Epithelial cell of prostate (primary cell): ENCODE results near the gene AOX1.
"Not testable (repeated sequence)": the region's sequence is repeated elsewhere in the genome, so short reads cannot be mapped to it uniquely, and the experiment has no call there.

ENCODE experiments used
- DNase-seq: peaks from one replicate; pipeline ENCODE4 v3.0.0-alpha.2; 2011; ENCODE audit warnings: low read depth, low spot score
- H3K27ac ChIP-seq: fragments of 450-650 bp; 2 replicates; pipeline ENCODE4 v1.5.1; 2017; ENCODE audit warnings: mild to moderate bottlenecking

The AOX1 gene

DNA sequence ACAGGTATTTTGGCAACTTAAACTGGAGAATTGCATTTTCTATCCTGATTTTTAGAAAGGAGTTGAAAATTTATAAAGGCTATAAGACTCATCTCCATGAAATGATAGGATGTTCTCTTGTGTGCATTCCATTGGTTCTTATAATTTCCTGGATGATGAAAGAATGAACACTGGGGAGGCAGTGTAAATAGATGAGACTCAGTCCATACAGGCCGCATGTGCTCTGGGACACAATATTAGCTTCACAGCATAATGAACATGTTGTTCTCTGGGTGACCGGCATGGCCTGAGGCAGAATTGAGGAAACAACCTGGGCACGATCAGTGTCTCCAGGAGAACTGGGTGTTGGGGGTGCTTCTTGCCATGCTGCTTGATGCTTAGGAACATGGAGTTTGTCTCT lies 38.8 kb downstream of the AOX1 start:
- H3K27ac ChIP-seq, result peak overlapping the region; percentile 91
- no peak for DNase-seq

DNA sequence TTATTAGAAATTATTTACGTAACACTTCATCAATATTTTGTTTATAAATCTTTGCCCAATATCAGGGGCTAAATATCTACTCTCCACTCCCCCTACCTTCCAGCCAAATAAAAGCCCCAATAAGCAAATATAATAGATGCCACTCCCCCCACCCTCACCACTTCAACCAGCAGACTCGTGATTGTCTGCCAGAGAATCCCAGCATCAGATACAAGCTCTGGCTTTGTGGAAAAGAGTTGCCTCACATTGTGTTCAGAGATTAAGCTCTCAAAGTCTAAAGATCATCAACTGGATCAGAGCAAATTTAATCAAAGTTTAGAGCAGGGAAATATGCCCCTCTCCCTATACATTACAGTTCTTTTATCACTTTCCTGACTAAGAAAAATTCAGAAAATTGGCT lies 39.5 kb downstream of the AOX1 start:
- DNase-seq, result no peak
- H3K27ac ChIP-seq, result peak overlapping the region; percentile 91

DNA sequence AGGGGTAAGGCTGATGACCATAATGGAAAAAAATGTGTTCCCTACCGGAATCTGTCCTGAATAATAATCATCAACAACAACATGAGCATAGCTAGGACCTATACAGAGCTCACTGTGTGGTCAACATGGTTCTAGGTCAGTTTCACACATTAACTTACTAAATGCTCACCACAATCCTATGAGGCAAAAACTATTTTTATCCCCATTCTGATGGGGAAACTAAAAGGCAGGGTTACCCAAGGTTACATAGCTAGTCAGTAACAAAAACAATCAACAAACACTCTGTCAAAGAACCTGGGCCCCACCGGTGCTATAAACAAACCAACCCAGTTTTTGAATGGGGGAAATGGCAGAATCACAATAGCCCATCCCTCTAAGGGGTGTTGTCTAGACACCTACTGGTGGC lies 40.1 kb downstream of the AOX1 start:
- no peak for DNase-seq

DNA sequence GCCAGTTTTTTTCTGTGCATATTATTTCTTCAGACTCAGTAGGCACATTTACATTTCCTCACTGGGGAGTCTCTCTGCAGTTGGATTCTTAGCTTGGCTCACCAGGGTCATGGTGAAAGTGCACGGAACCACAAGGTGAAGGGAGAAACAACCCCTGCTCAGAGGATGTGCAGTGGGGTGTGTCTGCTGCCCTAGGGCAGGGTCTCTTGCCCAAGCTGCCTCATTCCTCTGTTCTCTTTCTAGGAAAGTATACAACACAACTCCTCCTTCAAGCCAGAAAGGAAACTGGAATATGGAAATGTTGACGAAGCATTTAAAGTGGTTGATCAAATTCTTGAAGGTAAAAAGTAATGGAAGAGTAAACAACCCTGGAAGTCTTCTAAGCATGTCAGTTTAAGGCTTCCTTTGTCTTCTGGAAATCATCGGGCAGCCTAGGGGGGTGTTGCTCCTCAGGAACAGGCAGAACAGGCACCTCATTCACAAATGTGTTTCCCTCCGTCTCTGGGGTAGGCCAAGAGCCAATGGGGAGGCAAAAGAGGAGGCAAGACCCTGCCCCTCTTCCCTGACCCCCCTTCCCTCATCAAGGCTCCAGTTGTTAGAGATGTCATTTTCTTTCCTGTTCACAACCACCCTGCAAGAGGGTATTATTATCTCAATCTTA lies 41.4 kb downstream of the AOX1 start:
- no peak for DNase-seq
- no peak overlapping the region for H3K27ac ChIP-seq

More for the DNA sequence above, 40.1 kb downstream of the AOX1 start:
- H3K27ac ChIP-seq, result peak overlapping the region; percentile 91

DNA sequence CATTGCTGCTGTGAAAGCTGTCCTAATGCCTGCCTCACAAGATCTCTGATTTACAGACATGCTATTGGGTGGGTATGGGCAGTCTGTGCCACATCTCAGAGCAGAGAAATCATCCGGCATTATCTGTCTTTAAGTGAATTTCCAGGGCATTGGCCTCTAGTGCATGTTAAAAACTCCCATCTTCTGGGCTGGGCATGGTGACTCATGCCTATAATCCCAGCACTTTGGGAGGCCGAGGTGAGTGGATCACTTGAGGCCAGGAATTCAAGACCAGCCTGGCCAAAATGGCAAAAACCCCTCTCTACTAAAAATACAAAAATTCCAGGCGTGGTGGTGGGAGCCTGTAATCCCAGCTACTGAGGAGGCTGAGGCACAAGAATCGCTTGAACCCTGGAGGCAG lies 42.6 kb downstream of the AOX1 start:
- not testable (repeated sequence) for DNase-seq, H3K27ac ChIP-seq

DNA sequence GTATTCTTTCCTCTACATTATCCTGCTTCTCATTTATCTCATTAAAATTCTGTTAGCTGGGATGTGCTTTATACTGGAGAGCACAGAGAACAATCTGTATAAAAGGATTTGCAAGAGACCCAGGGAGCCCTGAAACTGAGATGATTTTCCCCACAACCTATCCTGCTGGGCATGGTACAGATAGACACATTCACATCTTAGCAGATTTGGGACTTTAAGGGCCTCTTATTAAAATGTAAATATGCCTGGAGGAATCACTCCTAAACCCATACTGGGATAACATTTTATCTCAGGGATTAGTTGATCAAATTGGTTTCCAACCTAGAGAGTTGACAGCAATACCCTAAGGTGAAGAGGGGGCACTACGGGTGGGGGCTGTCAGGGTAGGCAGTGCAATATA lies 45.5 kb downstream of the AOX1 start:
- no peak for DNase-seq
- H3K27ac ChIP-seq, result no peak overlapping the region

DNA sequence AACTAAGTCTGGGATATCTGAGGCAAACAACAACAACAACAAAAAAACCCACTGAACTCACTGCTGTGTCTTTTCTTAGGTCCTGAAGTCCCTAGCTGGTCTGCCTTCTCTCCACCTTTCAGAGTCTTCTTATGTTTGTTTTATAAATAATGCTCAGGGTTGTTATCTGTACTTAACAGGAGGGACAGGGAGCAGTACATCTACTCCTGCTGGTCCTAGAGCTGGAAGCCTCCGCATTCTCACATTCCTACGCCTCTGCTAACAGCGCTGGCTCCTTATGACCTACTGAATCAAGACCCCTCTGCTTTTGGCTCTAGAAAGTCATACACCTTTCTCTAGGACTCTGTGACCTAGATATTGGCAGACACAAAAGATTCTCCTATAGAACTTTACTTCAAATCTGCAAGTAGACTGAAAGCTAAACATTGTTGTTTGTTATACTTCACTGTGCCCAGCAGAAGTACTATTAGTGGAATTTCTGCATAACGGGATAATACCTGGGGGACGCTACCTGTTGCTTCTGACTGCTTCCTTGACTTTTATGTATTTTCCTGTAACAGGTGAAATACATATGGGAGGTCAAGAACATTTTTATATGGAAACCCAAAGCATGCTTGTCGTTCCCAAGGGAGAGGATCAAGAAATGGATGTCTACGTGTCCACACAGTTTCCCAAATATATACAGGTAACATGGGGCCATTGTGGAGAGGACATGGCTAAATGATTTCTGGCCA lies 48.6 kb downstream of the AOX1 start:
- DNase-seq, result no peak

DNA sequence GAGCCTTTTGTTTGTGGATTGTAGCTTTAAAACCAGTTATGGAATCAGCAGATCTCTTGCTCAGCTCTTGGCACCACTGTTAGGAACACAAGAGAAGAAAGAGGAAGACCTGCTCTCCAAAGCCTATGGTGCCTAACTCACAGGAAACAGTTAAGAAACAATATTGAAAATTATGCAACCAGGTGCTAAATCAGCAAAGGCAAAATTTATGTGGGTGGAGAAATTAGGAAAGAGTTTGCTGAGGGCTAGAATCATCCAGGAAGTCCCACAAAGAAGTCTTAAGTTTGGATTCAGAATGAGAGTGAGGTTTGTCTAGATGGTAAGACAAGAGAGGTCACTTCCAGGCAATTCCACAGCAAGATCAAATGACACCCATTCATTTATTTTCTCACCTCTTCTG lies 49.4 kb downstream of the AOX1 start:
- peak overlapping the region; percentile 26 for H3K27ac ChIP-seq
- DNase-seq, result peak; percentile 2

More for the DNA sequence above, 48.6 kb downstream of the AOX1 start:
- peak overlapping the region; percentile 26 for H3K27ac ChIP-seq

DNA sequence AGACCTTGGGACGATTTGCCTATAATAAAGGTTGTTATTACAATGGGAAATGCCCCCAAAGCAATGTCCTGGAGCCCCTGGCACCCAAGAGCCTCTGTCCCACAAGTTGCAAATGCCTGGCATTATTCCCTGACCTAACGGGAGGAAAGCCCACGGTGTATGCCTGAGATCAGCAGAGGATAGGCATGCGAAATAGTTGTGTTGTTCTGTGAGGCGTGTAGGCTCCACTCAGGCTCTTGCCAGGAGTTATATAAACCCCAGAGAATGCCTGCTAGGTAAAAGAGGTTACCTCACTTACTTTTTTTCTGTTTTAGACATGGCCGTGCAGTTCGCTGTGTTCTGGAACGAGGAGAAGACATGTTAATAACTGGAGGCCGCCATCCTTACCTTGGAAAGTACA lies 52.1 kb downstream of the AOX1 start:
- DNase-seq, result no peak
- H3K27ac ChIP-seq, result no peak overlapping the region

DNA sequence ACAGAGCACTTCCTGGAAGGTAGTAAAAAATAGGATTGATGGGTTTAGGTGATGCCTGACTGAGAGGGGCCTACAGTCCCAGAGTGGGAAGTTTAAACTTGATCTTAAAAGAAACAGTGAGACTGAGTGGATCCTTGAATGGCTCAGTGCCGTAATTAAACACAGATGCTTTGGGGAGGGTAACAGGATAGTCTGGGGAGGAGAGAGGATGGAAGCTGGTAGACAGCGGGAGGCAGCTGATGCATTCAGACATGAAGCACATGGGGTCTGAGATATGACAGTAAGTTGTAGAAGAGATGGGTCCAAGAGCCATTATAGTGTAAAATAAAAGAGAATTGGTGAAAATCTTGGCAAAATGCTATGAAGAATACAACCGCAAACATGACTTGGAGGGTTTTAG lies 54.4 kb downstream of the AOX1 start:
- DNase-seq, result no peak
- no peak overlapping the region for H3K27ac ChIP-seq

DNA sequence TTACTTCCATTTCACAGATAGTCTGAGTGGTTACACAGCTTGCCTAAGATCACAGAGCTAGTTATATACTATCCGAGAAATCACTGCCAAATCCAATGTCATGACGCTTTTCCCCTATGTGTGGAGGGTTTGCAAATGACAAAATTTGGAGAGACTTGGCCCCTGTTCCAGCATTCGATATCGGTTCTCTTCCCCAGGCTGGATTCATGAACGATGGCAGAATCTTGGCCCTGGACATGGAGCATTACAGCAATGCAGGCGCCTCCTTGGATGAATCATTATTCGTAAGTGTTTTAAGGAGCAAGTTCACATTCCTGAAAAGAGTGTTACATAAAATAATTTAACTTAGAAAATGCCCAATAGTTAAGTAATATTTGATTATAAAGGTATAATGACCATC lies 55.1 kb downstream of the AOX1 start:
- H3K27ac ChIP-seq, result no peak overlapping the region
- no peak for DNase-seq

DNA sequence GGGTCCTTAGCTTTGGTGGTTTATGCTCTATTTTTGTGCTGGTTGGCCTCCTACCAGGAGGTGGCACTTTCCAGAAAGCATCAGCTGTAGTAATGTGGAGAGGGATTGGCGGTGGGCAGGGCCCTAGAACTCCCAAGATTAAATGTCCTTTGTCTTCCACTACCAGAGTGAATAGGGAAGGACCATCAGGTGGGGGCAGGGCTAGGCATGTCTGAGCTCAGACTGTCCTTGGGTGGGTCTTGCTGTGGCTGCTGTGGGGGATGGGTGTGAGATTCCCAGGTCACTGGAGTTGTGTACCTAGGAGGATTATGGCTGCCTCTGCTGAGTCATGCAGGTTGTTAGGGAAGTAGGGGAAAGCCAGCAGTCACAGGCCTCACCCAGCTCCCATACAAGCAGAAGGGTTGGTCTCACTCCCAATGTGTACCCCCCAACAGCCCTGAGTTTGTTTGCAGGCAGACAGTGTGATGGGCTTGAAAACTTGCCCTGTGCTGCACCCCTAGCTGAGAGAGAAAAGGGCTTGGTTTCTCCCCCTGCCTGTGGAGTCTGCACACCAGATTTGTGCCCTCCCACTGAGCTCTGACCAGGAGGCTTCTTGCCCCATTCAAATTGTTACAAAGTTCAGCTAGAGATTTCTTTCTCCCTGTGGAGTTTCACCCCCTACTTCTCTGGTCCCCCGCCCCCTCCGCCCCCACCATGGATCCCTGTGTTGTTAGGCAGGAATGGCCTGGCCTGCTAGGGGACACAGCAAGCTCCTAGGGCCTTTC lies 62.9 kb downstream of the AOX1 start:
- not testable (repeated sequence) for DNase-seq, H3K27ac ChIP-seq

DNA sequence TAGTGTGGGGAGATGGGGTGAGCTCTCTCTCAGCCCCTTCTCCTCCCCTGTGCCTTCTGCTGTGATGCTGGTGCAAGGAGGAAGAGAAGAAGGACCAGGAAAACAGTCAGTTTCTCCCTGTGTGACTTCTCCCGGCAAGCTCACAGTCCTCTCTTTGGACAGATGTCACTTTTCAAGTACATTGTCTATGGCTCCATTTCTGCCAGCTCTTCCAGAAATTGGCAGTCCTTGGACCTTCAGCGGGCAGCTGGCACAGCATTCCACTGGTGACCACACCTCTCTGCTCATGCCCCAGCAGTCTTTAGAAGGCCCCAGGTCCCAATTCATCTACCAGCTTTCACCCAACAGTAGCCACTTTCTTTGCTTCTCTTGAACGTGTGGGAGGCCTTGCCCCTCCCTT lies 63.9 kb downstream of the AOX1 start:
- no peak overlapping the region for H3K27ac ChIP-seq
- DNase-seq, result no peak

DNA sequence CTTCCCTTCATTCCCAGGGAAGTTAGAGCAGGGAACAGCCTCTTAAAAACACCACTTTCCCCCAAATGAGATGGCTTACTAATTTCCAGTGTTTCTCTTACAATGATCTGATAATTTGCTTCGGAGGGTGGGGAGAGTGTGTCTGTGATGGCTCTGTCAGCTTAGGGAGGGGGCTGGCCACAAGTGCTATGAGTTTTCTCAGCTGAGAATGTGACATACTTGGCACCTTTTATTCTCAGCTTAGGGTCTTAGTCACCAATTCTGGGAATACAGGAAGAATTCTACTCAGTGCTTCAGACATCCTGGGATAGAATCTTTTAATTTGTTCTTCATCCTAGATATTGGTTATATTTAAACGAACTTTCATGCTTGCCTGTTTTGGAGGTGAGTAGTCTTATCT lies 64.4 kb downstream of the AOX1 start:
- H3K27ac ChIP-seq, result no peak overlapping the region
- no peak for DNase-seq

DNA sequence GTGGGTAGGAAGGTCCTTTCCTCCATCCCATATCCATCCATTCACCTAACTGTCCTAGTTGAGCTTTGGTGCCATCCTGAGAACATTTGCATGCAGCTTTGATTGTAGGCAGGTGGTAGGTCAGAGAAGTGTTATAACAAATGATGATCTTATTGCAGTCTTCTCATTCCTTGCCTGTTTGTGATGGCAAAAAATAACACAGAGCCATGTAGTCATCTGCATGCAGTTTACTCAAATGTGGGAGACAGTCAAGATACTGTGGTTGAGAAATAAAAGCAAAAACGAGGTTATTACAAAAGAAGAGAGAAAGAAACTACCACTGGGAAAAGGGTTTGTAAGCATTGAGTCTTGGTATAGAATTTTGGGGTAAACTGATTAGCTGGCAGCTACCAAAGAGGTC lies 66.3 kb downstream of the AOX1 start:
- no peak for DNase-seq
- no peak overlapping the region for H3K27ac ChIP-seq

DNA sequence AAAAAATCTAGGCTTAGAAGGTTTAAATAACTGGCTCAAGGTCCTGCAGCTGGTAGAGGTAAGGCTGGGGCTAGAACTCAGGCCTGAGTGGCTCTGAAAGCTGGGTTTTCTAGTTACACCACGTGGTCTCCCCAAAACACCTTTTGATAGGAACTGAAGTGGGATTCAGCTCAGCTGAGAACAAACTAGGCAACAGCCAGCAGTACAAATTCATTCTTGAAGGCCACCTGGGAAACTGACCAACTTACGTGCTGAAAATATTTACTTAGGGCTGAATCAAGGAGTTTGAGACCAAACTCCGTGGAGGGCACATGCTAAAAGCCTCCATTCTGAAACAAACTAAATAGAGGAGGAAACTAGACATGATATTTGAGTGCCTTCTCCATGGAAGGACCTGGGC lies 67.2 kb downstream of the AOX1 start:
- DNase-seq, result no peak
- H3K27ac ChIP-seq, result no peak overlapping the region

DNA sequence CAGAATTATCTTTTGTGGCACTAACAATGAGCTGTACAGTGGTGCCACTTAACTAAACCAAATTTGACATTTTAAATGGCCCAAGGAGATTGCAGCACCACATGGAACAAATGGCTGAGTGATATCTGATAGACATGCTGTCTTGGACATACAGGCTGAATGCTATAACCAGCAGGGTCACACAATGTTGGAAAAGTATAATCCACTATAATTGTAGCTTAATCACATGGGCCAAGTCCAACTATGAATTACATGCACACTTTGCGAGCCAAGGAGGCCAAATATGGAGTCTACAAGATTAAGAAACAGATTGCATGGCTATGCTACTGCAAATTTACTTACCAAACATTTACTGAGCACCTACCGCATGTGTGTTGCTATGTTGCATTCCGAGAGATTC lies 69.0 kb downstream of the AOX1 start:
- no peak for DNase-seq
- no peak overlapping the region for H3K27ac ChIP-seq

DNA sequence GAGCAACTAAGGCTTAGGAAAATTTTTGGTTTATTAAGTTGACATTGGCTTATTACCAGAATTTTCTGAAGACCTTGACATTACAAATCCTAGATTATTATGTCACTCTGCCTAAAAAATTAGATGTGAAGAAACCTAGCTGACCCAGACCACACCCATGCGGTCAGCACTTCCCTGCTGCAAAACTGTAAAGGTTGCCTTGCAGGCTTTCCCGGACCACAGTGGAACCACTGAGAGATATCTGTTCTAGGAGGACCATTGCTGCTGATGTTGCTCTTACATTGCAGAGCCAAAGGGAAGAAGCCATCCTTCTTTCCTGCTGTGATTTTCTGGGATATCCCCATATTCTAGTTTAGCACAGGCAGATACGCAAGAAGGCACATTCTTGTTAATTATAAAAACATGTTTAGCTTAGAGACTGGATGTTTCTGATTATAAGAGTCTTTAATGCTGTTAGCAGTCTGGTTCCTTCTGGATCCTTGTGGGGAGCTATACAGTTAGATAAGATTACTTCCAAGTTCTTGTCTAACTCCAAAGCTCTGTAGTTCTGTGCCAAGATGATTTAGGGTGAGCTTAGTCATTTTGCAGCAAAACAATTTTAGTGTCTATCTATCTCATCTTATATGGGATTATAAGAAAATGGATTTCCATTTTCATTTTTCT lies 70.2 kb downstream of the AOX1 start:
- no peak overlapping the region for H3K27ac ChIP-seq
- no peak for DNase-seq

DNA sequence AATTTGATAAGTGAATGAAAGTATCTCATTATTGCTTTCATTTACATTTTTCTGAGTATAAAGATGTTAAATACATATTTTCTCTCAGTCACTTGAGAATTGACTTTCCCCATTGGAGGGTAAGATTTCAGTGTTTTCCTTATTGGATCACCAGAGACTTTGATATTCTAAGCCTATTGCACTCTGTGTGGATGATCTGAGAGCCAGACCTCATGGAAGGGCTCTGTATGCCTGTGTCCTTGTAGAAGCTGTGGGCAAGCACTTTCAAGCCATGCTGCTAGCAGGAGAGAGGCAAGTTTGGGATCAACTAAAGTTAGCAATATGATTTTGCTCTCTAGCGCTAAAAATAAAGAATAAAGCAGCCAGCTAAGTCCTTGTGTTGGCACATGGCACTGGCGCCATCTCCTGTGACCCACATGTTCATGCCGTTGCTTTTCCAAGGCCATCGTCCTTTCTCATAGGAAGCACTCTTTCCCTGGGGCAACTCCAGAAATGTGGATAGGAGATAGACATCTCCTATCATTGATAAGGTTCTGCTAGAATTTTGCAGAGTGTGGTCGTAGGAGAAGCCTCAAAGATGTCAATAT lies 72.6 kb downstream of the AOX1 start:
- H3K27ac ChIP-seq, result no peak overlapping the region
- DNase-seq, result no peak

DNA sequence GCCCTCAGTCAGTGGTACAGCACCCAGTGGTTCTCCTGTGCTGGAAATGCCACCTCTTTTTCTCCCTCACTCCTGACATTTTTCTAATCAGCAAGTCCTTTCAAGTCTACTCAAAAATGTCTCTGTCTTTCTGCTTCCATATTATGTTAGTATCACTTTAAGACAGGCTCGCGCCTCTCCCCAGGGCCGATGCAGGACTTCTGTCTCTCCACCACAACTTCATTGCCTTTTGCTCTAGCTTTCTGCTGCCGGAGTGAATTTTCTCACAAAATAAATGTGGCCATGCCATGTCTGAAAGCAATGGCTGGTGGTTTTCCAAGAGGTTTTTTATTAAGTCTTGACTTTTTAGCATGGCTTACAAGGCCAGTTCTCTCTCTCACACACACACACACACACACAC lies 73.6 kb downstream of the AOX1 start:
- H3K27ac ChIP-seq, result no peak overlapping the region
- no peak for DNase-seq
